IMR-90 (cell line): ENCODE results near the gene MEIS2.

Source experiments
- CHD1 ChIP-seq: IDR thresholded peaks from 2 replicates; pipeline ENCODE4 v1.6.1; 2012; ENCODE audit warnings: low read depth, low read length, improper control_type of control experiment
- POLR2A ChIP-seq: IDR thresholded peaks from 2 replicates; pipeline ENCODE4 v1.6.1; 2012; ENCODE audit warnings: mild to moderate bottlenecking, low read depth, low read length
- RCOR1 ChIP-seq: IDR thresholded peaks from 2 replicates; pipeline ENCODE4 v1.6.1; 2012; ENCODE audit warnings: mild to moderate bottlenecking, low read length, improper control_type of control experiment; ENCODE audit not compliant: insufficient replicate concordance
- RFX5 ChIP-seq: IDR thresholded peaks from 2 replicates; pipeline ENCODE4 v1.8.0; 2012; ENCODE audit warnings: low read depth, mild to moderate bottlenecking, low read length, moderate library complexity
- TF ChIP-seq, protein P1 (sequence below): conservative IDR thresholded peaks from 2 replicates; pipeline ENCODE4 v1.5.1; 2012; ENCODE audit warnings: mild to moderate bottlenecking, low read depth, low read length, improper control_type of control experiment
- TF ChIP-seq, protein P2 (sequence below): fragments of 150-350 bp; IDR thresholded peaks from 2 replicates; pipeline ENCODE4 v1.6.1; 2017; ENCODE audit warnings: mild to moderate bottlenecking, antibody characterized with exemption, low read length, low read depth

DNA sequence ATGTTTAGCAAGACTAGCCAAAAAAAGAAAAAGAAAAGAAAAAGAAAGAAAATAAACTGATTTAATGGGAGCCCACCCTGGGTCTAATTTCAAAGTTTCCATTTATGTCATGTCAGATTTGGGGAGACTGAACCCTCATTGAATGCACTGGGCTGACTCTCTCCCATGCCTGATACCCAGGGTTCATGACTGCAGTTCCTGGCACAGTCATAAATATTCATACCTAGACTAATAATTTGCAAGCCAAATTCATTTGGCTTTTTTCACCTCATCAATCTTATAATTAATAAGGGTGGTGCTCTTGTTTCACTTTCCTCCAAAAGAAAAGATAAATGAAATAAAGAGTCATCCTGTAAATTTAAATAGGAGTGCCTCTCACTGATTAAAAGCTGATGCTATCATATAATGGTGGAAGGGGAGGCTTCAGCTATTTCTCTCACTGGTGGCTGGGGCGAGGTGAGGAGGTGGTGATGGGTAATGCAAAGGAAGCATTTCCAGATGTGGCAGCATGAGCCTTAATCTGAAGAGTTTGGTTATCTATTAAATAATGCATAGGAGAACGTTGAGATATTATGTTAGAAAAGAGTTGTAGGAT is 224.5 kb downstream of the MEIS2 start:
- TF ChIP-seq, protein P1, sequence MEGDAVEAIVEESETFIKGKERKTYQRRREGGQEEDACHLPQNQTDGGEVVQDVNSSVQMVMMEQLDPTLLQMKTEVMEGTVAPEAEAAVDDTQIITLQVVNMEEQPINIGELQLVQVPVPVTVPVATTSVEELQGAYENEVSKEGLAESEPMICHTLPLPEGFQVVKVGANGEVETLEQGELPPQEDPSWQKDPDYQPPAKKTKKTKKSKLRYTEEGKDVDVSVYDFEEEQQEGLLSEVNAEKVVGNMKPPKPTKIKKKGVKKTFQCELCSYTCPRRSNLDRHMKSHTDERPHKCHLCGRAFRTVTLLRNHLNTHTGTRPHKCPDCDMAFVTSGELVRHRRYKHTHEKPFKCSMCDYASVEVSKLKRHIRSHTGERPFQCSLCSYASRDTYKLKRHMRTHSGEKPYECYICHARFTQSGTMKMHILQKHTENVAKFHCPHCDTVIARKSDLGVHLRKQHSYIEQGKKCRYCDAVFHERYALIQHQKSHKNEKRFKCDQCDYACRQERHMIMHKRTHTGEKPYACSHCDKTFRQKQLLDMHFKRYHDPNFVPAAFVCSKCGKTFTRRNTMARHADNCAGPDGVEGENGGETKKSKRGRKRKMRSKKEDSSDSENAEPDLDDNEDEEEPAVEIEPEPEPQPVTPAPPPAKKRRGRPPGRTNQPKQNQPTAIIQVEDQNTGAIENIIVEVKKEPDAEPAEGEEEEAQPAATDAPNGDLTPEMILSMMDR = no peak
- TF ChIP-seq, protein P2, sequence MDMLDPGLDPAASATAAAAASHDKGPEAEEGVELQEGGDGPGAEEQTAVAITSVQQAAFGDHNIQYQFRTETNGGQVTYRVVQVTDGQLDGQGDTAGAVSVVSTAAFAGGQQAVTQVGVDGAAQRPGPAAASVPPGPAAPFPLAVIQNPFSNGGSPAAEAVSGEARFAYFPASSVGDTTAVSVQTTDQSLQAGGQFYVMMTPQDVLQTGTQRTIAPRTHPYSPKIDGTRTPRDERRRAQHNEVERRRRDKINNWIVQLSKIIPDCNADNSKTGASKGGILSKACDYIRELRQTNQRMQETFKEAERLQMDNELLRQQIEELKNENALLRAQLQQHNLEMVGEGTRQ = no peak
- no peak for TF ChIP-seq POLR2A
- TF ChIP-seq RCOR1 = no peak
- TF ChIP-seq CHD1 = no peak
- TF ChIP-seq RFX5 = no peak
